Mammary epithelial cell (primary cell): Measurements from ENCODE around the gene TMEM131L.

Experiments
- CTCF ChIP-seq, 2 donors: IDR thresholded peaks in 1 of 2; conservative IDR thresholded peaks in 1 of 2; 2 replicates each; pipeline ENCODE4 v1.5.1; 2011 to 2012; ENCODE audit warnings: inconsistent platforms in 2 of 2, low read length in 2 of 2, mild to moderate bottlenecking in 2 of 2, control low read depth in 1 of 2, low read depth in 1 of 2; ENCODE audit not compliant: insufficient read depth in 1 of 2; ENCODE audit errors: extremely low read depth in 1 of 2
- EZH2 ChIP-seq: IDR thresholded peaks from 2 replicates; pipeline ENCODE4 v1.6.1; 2012; ENCODE audit warnings: low read length, inconsistent platforms, borderline replicate concordance

GRCh38 chr4:153501578-153501977 lies 35.4 kb downstream of the TMEM131L start:
- no peak for TF ChIP-seq CTCF (conservative IDR thresholded peaks at IDR 0.05 in 1 of 2, IDR thresholded peaks at IDR 0.05 in 1 of 2; ENCODE audit: extremely low read depth in 1 of 2, insufficient read depth in 1 of 2, low read depth in 1 of 2, low read length in 2 of 2)
- TF ChIP-seq EZH2 = no peak
